Thyroid gland (tissue), 4 donors: ENCODE measurements around the gene MAP2K5. TPM values are rescaled to one million over a fixed set of nuclear protein-coding genes. Genes with fewer than 3 reads are reported as not detected.

ENCODE experiments used
- DNase-seq, 2 donors: peaks; one replicate each; pipeline ENCODE4 v3.0.0-alpha.2; 2019
- H3K27ac ChIP-seq, 3 donors: fragments of 200-600 bp; sonication (generic); 1 replicate in 2 of 3; 2 replicates in 1 of 3; pipeline ENCODE4 v1.5.1; 2016 to 2019; ENCODE audit warnings: mild to moderate bottlenecking in 1 of 3, moderate library complexity in 1 of 3
- H3K27me3 ChIP-seq: fragments of 200-600 bp; sonication (generic); one replicate; pipeline ENCODE4 v1.5.1; 2019
- H3K36me3 ChIP-seq, 2 donors: fragments of 200-600 bp; sonication (generic); one replicate each; pipeline ENCODE4 v1.5.1; 2016 to 2019
- H3K4me1 ChIP-seq, 2 donors: fragments of 200-600 bp; sonication (generic); one replicate each; pipeline ENCODE4 v1.5.1; 2017 to 2019
- H3K4me3 ChIP-seq, 3 donors: fragments of 200-600 bp; sonication (generic); replicated peaks in 1 of 3; 1 replicate in 2 of 3; 2 replicates in 1 of 3; pipeline ENCODE4 v1.5.1; 2016; ENCODE audit warnings: mild to moderate bottlenecking in 1 of 3
- H3K9me3 ChIP-seq: fragments of 200-600 bp; sonication (generic); one replicate; pipeline ENCODE4 v1.5.1; 2017
- POLR2A ChIP-seq, 2 donors: fragments of 450-650 bp; IDR thresholded peaks; one replicate each; pipeline ENCODE4 v1.6.1; 2017; ENCODE audit warnings: antibody characterized with exemption in 2 of 2, mild to moderate bottlenecking in 2 of 2, moderate library complexity in 1 of 2
- WGBS, 2 donors: methylation state at CpG; one replicate each; pipeline ENCODE4 v1.1.5; 2017; 5-methylcytosine and 5-hydroxymethylcytosine counted together
- intact Hi-C: fragments of 100-400 bp; cut with DNase I; formaldehyde crosslinking; loops from one replicate; pipeline ENCODE4 v1.15.1; 2023
- total RNA-seq, 4 donors: library from RNA; depleted of rRNA; stranded (reverse); fragments of >200 nt; gene quantifications; one replicate each; pipeline ENCODE4 v1.2.3, GENCODE V29; 2016
- TF ChIP-seq, protein P1 (sequence below), 6 experiments: fragments of 200-600 bp in 3 of 6; fragments of 450-650 bp in 3 of 6; sonication (generic) in 3 of 6; IDR thresholded peaks; one replicate each; pipeline ENCODE4 v1.5.1; 2016 to 2019; ENCODE audit warnings: antibody characterized with exemption in 6 of 6, mild to moderate bottlenecking in 2 of 6, inconsistent platforms in 1 of 6, moderate library complexity in 1 of 6

Gene MAP2K5
- total RNA-seq, 4 donors from 2014 or later = 10.2 to 32.1 (median 15.9) TPM

DNA sequence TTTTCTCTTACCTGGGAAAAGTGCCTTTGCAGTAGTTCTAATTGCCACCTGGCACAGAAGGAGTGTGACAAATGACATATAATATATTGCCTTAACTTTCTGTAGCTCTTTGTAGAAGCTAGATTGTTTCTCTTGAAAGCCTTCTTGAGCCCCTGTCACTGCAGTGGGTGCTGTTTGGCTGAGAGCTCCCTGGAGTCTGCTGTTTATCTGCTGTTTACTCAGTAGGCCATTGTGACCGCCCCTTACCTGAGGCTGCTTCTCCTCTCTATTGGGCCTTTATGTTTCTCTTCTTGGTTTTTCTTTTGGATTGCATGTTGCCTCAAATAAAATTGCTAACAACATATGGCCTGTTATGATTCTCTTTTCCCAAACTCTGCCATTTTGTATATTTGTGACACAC lies 16.7 kb downstream of the MAP2K5 start:
- Histone ChIP-seq H3K4me1 (peaks cover 7 to 11% of the 10 kb centered on the region in 2 donors), H3K9me3 (no peaks in the 10 kb centered on the region), H3K27ac (no peak overlapping the region), H3K4me3 (no peak overlapping the region), H3K27me3 (no peaks in the 10 kb centered on the region), H3K36me3 (no peaks in the 10 kb centered on the region)
- DNase-seq = no peak
- TF ChIP-seq POLR2A (IDR thresholded peaks at IDR 0.05) = no peak
- TF ChIP-seq, protein P1, sequence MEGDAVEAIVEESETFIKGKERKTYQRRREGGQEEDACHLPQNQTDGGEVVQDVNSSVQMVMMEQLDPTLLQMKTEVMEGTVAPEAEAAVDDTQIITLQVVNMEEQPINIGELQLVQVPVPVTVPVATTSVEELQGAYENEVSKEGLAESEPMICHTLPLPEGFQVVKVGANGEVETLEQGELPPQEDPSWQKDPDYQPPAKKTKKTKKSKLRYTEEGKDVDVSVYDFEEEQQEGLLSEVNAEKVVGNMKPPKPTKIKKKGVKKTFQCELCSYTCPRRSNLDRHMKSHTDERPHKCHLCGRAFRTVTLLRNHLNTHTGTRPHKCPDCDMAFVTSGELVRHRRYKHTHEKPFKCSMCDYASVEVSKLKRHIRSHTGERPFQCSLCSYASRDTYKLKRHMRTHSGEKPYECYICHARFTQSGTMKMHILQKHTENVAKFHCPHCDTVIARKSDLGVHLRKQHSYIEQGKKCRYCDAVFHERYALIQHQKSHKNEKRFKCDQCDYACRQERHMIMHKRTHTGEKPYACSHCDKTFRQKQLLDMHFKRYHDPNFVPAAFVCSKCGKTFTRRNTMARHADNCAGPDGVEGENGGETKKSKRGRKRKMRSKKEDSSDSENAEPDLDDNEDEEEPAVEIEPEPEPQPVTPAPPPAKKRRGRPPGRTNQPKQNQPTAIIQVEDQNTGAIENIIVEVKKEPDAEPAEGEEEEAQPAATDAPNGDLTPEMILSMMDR (IDR thresholded peaks at IDR 0.05) = no peak
- intact Hi-C loops = no loop called here
- 97 to 100% methylated on average over 1 of the region's 1 CpG for WGBS, 2 donors

DNA sequence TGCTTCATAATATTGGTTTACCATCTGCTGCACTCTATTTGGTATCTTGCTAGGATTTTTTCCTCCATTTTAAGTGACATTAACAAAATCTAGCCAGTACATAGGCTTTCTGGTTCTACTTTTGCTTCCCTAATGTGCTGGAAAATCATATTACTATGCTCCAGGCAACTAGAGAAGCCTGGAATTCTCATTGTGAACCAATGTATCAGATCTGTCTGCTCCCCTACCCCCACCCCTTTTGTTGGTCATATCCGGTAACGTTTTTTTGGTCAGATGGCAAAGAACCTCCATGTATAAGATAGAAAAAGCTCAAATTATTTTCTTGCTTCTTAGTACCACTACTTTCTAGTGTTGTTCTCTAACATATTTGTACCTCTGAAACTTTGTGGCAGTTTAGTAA lies 17.1 kb downstream of the MAP2K5 start:
- Histone ChIP-seq H3K4me3 (no peak overlapping the region), H3K9me3 (no peaks in the 10 kb centered on the region), H3K27ac (no peak overlapping the region), H3K36me3 (peaks cover 0 to 2% of the 10 kb centered on the region in 2 donors), H3K4me1 (peaks cover 7 to 11% of the 10 kb centered on the region in 2 donors), H3K27me3 (no peaks in the 10 kb centered on the region)
- 94 to 98% methylated on average over 2 of the region's 2 CpGs for WGBS, 2 donors
- TF ChIP-seq POLR2A (IDR thresholded peaks at IDR 0.05) = no peak
- TF ChIP-seq, protein P1 (IDR thresholded peaks at IDR 0.05) = no peak
- no peak for DNase-seq
- intact Hi-C loops = no loop called here

DNA sequence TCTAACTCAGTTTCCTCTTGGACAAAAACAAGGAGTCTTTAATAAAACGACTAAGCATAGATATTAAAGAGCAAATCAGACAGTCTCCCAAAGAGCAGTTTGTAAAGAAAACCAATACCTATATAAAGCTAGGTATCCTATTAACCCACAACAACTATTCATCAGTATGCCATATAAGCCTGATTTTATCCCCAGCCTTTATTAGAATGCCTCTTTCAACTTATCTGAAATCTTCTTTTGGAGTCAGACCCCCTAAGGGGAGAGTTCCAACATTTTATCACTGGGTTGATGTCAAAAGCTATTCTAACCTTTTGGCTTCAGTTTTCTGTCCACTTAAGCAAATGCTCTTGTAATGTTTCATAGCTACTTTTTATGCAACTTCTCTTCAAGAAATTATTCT lies 17.8 kb downstream of the MAP2K5 start:
- Histone ChIP-seq H3K27ac (no peak overlapping the region), H3K27me3 (no peaks in the 10 kb centered on the region), H3K9me3 (no peaks in the 10 kb centered on the region), H3K4me3 (no peak overlapping the region), H3K4me1 (peaks cover 7 to 11% of the 10 kb centered on the region in 2 donors), H3K36me3 (peaks cover 0 to 4% of the 10 kb centered on the region in 2 donors)
- 84 to 95% methylated on average over 1 of the region's 1 CpG for WGBS, 2 donors
- no peak for DNase-seq
- intact Hi-C loops = no loop called here
- TF ChIP-seq, protein P1 (IDR thresholded peaks at IDR 0.05) = no peak
- no peak for TF ChIP-seq POLR2A (IDR thresholded peaks at IDR 0.05)

DNA sequence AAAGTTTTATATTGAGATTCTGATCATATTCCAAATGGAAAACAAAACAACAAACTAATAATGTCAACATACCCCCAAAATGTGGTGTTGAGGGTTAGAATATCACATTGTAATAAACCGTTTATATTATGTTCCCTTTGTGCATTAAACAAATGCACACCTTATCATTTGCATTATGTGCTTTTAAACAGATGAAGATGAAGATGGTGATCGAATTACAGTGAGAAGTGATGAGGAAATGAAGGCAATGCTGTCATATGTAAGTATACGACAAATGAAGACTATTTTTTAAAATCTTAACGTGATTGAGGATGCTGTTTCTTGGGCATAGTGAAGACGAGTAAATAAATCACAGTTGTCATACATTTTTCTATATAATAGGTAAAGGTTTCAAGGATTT lies 20.6 kb downstream of the MAP2K5 start:
- Histone ChIP-seq H3K27ac (no peak overlapping the region), H3K36me3 (peaks cover 0 to 4% of the 10 kb centered on the region in 2 donors), H3K4me3 (no peak overlapping the region), H3K9me3 (no peaks in the 10 kb centered on the region), H3K4me1 (peaks cover 7 to 11% of the 10 kb centered on the region in 2 donors), H3K27me3 (no peaks in the 10 kb centered on the region)
- DNase-seq = no peak
- intact Hi-C loops = no loop called here
- TF ChIP-seq, protein P1 (IDR thresholded peaks at IDR 0.05) = no peak
- no peak for TF ChIP-seq POLR2A (IDR thresholded peaks at IDR 0.05)
- 97 to 98% methylated on average over 5 of the region's 5 CpGs for WGBS, 2 donors

DNA sequence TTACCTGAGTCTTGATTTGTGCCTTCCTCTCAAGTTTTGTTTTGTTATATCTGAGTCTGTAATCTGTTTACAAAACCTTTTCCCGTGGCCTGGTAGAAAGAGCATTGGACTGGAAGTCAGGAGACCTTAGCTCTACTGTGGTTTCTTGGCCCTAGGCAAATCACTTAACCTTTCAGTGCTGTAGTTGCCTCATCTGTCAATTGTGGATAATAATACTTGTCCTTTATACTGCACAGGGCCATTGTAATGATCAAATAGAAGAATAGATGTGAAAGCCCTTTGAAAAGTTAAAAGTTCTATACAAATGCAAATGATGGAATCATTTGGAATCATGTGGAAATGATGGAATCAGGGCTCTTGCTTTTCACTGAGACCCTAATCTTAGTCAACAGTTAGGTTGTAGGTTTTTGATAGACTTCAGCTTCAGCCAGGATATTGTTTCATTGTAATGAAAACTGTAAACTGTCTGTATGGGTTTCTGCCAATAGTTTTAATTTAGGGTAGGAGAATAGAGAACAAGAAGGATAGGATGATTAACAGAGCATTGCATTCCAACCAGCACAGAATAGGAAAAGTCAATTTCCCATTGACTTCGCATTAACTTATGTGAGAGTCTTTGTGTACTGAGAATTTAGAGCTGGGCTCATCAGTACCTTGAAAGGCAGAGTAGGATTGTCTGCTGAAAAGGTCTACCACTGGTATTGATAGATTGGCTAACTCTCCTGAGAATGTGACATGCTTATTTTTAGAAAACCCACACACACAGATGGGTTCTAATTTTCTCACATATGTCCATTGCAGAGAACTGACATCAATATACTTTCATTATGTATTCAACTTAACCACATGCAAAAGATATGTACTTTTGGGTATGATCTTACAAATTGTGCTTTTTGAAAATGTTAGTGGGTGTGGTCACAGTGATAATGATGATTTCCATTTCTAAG lies 21.8 kb downstream of the MAP2K5 start:
- peaks cover 9 to 14% of the 10 kb centered on the region in 2 donors for H3K4me1 ChIP-seq
- intact Hi-C loops = no loop called here
- H3K9me3 ChIP-seq = no peaks in the 10 kb centered on the region
- 68% methylated on average over 2 of the region's 2 CpGs for WGBS, 2 donors
- H3K27me3 ChIP-seq = no peaks in the 10 kb centered on the region
- no peak overlapping the region for H3K27ac ChIP-seq
- H3K4me3 ChIP-seq = no peak overlapping the region
- peaks cover 0 to 4% of the 10 kb centered on the region in 2 donors for H3K36me3 ChIP-seq
- DNase-seq = no peak
- TF ChIP-seq, protein P1 (IDR thresholded peaks at IDR 0.05) = no peak
- TF ChIP-seq POLR2A (IDR thresholded peaks at IDR 0.05) = no peak
